Stimulated activated CD8-positive, alpha-beta memory T cell treated with anti-CD3 and anti-CD28 coated beads, Interleukin-7, amount 100 ng/mL, for 4 hours (primary cell): Measurements from ENCODE around the gene MAP2K3.

Experiments
- DNase-seq, 2 donors: peaks; one replicate each; pipeline ENCODE4 v3.0.0-alpha.2; 2020; ENCODE audit warnings: low read depth in 2 of 2

MAP2K3 gene

GRCh38 chr17:21284319-21285163, at the start of gene MAP2K3:
Gene MAP2K3, plus strand, starts transcription at chr17:21284711. Its CDS starts 210 bp downstream, at chr17:21284921.
- DNase-seq = peak; percentile 96 to 98

- peak in 1 of 2 donors; percentile 10 for DNase-seq
Measured at GRCh38 chr17:21235921-21236320, 48.6 kb upstream of the MAP2K3 start.

DNA sequence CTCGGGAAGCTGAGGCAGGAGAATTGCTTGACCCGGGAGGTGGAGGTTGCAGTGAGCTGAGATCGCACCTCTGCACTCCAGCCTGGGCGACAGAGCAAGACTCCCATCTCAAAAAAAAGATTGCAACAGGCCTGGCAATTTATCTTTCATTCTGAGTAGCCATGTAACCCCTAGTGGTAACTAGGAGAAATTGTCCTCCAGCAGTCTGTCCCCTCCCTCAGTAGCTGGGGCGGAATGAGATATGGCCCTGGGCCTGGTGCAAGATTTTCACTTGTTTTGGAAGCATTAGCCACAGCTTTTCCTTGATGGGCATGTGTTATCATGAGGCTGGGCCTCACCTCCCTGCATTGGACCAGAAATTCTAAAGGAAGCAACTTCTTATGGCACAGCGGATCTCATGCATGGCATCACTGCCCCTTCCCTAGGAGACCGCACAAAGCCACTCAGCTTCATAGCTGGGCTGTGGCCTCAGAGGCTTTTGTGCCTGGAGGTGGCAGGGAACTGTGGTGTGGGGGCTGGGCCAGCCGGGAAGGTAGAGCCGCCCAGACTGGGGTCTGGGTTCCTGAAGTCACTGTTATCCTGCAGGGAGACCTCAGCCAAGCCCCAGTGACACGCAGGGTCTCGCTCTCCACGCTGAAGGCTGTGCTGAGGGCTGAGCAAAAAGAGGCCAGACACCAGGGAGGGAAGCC, 44.7 kb upstream of the MAP2K3 start:
- no peak for DNase-seq

DNA sequence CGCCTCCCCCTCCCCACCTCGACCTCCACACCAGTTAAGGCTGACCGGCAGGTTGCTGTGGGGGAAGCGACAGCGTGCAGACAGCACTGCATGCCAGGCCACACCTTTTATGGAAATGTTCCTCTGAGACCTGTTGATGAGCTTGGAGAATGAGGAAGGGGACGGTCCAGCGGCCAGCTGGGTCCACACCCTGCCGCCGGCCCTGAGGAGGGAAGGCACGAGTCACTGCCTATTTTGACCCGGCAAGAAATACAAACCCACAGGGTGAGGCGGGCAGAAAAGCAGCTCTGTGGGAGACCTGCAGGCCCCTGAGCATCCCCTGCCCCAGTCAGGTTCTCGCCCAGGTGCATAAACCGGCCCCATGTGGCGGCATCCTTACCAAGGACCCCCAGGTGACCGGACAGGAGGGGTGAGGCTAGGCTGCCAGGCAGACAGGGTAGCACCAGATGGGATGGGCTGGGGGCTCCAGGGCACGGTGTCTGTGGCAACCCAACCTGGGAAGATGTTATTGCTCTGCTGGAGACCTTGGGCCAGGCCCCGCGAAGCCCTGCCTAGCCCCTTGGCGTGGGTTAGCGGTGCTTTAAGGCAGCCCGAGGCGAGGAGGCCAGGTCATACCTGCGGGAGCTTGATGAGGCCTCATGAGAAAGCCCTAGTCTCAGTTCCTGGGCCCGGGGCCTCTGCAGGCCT, 44.0 kb upstream of the MAP2K3 start:
- no peak for DNase-seq

DNA sequence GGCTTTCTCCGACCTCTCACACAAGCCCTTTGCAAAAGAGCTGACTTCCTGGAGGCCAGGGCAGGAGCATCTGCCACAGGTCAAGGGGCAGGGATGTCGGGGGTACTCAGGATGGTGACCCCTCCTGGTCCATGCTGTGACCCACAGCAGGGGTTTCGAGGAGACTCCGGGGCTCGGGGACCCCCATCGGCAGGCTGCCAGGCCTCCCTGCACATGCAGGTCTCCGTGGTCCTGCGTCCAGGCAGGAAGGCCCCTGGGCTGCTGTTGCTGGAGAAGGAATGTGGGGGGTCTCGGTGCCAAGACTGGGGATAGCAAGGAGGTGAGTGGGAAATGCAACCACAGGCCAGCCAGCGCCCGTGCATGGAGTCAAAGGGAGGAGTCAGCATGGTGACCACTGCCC, 42.9 kb upstream of the MAP2K3 start:
- no peak for DNase-seq

DNA sequence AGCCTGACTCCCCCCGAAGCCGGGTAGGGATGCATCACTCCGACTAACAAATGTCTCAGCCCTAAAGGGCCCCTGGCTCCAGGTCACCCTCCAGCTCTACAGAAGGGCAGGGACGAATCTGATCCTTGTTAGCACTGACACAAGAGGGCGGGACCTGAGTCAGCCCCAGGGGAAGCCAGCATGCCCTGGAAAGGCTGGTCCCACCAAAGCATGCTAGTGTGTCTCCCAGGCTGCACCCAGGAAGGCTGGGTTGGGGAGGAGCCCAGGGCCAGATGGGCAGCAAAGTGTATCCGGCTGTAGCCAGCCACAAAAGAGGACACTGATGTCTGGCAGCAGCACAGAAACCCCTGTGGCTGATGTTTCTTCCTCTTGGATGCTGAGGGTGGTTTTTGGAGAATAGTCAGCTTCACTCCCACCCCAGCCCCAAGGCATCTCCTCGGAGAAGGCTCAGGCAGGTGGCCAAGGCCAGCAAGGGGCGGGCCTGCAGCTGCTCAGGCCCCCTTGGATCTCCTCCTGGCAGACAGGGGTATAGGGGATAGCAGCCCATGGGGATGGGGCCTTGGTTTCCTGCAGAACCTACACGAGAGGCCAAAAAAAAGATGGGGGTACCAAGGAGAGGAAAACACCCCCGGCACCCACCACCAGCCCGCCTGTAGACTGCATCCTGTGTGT, 42.3 kb upstream of the MAP2K3 start:
- DNase-seq = no peak

- DNase-seq = no peak
Measured at GRCh38 chr17:21242780-21243515, 41.6 kb upstream of the MAP2K3 start.

DNA sequence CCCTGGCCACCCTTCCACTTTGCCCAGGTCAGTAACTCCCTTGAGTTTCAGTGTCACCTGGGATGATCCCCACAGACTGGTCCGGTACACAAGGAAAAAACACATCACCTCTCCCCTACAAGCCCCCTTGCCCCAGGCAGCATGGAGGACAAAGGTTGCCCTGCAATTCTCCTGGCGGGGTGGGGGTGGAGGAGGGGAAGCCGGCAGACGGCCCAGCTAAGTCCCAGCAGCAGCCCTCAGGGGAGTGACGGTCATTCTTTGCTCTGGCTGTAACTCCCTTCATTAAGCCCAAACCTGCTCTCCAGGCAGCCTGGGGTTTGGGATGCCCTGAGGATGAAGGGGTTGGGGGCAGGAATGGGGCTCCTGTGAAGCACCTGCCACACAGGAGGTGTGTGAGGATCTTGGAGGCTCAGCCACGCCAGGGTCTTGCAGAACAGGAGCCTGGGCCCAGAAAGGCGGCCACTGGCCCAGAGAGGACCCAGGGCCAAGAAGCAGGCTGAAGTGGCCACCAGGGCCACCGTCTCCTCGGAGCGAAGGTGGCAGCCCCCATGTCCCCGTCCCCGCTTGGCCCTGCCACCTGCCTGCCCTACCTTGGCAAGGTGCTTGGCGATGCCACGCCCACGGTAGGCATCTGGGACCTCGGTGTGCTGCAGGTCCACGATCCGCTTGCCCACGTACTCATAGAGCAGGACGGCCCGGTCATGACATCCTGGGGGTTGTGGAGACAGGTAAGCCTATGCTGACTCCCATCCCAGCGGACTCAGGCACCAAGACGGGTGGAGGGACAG, 40.8 kb upstream of the MAP2K3 start:
- no peak for DNase-seq

GRCh38 chr17:21245639-21246084, 38.8 kb upstream of the MAP2K3 start:
- no peak for DNase-seq

GRCh38 chr17:21246698-21247097, 37.8 kb upstream of the MAP2K3 start:
- no peak for DNase-seq

DNA sequence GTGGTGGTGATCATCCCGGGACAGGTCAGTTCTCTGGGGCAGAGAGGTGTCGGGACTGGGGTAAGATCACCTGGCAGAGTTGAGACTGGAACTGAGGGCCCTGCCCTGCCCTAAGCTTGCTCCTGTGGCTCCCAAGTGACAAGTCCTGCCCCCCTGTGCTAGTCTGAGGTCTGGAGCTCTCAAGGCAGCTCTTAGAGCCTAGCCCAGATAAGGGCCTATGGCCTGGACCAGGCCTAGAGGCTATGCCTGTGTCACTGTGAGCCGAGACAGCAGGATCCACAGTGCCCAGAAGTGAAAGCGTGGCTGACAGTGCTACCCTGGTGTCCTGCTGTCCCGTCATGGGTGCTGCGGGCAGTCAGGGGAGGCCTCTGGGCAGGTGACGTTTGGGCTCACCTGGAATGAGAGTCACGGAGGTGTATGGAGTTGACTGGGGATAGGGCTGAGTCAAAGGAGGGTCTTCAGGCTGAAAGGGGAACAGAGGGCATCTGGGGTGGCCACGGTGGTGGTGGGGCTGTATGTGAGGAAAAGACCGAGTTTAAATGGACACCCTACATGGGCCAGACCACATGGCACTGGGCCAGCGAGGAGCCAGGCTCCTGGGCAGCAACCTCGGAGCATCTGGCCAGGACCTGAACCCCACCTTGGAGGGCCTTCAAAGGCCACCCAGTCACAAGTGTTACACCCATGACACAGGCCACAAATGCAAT, 36.8 kb upstream of the MAP2K3 start:
- no peak for DNase-seq

DNA sequence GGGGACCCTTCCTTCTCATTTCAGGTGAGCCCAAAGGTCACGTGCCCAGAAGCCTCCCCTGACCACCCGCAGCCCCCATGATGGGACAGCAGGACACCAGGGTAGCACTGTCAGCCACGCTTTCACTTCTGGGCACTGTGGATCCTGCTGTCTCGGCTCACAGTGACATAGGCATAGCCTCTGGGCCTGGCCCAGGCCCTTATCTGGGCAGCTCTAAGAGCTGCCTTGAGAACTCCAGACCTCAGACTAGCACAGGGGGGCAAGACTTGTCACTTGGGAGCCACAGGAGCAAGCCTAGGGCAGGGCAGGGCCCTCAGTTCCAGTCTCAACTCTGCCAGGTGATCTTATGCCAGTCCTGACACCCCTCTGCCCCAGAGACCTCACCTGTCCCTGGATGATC, 36.0 kb upstream of the MAP2K3 start:
- no peak for DNase-seq

GRCh38 chr17:21249086-21249795, 35.3 kb upstream of the MAP2K3 start:
- DNase-seq = no peak

DNA sequence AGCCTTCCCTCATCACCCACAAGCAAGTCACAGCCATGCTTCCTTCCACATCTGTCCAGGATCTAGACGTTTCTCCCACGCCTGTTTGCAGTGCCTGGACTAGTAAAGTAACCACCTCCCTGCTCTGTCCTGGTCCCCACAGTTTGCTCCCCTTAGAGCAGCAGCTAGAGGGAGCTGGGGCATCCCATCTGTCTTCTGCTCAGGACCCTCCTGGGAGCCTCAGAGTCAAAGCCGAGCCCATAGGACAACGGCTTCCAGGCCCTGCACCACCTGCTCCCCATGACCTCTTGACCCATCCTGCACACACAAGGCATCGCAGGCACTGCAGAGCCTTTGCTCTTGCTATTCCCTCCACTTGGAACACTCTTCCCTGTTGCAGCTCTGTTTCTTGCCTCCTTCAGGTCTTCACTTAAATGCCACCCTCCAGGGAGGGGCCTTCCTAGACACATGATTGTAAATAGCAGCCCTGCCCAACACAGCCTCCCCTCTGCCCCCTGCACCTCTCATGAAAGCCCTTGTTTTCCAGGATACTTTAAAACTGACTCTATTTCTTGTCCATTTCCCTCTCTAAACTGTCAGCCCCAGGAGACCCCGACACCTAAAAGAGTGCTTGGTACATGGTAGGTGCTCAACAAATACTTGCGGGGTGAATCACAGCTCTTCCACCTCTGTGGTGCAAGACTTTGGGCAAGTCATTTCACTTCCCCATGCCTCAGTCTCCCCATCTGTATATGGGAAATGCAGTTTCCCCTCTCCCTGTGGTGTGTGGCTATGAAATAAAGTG, 34.4 kb upstream of the MAP2K3 start:
- DNase-seq = no peak

GRCh38 chr17:21250854-21251253, 33.7 kb upstream of the MAP2K3 start:
- DNase-seq = no peak

DNA sequence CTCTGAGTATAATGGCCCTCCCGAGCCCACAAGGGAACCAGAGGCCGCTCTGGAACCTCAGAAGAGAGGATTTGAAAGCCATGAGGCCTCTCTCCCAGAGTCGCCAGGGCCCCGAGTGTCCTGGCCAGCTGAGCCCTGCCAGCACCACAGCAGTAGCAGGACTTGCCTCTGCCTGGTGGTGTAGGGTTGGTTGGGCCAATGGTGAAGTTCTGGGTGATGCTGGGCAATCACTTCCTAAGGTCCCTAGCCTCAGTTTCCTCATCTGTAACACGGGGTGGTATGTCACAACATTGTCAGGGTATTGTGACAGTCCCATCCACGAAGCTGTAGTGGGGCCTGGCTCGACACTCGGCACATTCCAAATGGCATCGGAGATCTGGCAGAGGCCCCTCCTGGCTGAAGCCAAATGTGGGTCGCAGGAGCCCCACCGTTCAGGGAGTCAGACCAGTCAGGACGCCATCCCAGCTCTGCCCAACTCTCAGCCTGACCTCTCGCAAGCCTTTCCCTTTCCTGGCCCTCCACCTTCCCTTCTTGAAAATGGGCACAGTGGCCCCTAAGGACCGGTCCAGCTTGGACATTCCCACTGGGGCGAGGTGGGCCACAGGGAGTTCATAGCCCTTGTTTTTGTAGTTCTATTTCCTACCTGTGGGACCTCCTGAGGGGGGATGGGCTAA, 33.0 kb upstream of the MAP2K3 start:
- no peak for DNase-seq

- DNase-seq = no peak
Measured at GRCh38 chr17:21252289-21252795, 32.2 kb upstream of the MAP2K3 start.
